Ovary (tissue), 9 donors: ENCODE results near the gene NPDC1. TPM values are rescaled to one million over a fixed set of nuclear protein-coding genes. Genes with fewer than 3 reads are reported as not detected.

Experiments used
- DNase-seq, 5 donors: peaks; one replicate each; pipeline ENCODE4 v3.0.0-alpha.2; 2019 to 2020
- H3K27ac ChIP-seq, 2 donors: fragments of 200-600 bp; one replicate each; pipeline versions ENCODE4 v1.5.1 to v1.8.0; 2019 to 2022
- H3K27me3 ChIP-seq: fragments of 200-600 bp; one replicate; pipeline ENCODE4 v1.8.0; 2022
- H3K36me3 ChIP-seq: fragments of 200-600 bp; sonication (generic); one replicate; pipeline ENCODE4 v1.5.1; 2019
- H3K4me1 ChIP-seq: one replicate; pipeline ENCODE4 v1.8.1; 2013; ENCODE audit warnings: mild to moderate bottlenecking, moderate library complexity; ENCODE audit not compliant: insufficient read depth
- H3K4me3 ChIP-seq: fragments of 200-600 bp; sonication (generic); one replicate; pipeline ENCODE4 v1.5.1; 2017
- H3K9me3 ChIP-seq, 2 donors: fragments of 200-600 bp in 1 of 2; sonication (generic) in 1 of 2; one replicate each; pipeline versions ENCODE4 v1.5.1 to v1.8.1; 2013 to 2019; ENCODE audit warnings: mild to moderate bottlenecking in 1 of 2, moderate library complexity in 1 of 2
- EP300 ChIP-seq: sonication (generic); formaldehyde crosslinking; IDR thresholded peaks from one replicate; pipeline ENCODE4 v1.6.1; 2017; ENCODE audit warnings: antibody characterized with exemption
- POLR2A ChIP-seq: fragments of 450-650 bp; IDR thresholded peaks from one replicate; pipeline ENCODE4 v1.6.1; 2017; ENCODE audit warnings: antibody characterized with exemption, mild to moderate bottlenecking, moderate library complexity
- WGBS, 3 donors: extraction: QIAGEN DNeasy Blood & Tissue Kit in 1 of 3; methylation state at CpG; one replicate each; pipeline versions ENCODE4 v1.1.5 to v1.1.7; 2013 to 2017; 5-methylcytosine and 5-hydroxymethylcytosine counted together
- intact Hi-C, 4 donors: fragments of 100-400 bp; cut with DNase I; formaldehyde crosslinking; loops; one replicate each; pipeline versions ENCODE4 v1.11.0 to v1.15.1; 2022 to 2023
- polyA plus RNA-seq, 2 donors: library from polyadenylated mRNA; stranded (reverse); fragments of 200-250 nt in 1 of 2; fragments of 350-450 nt in 1 of 2; fragmentation: Illumina TruSeq in 1 of 2; extraction: RNeasy Lipid Tissue Mini Kit (QIAGEN cat#74804) in 1 of 2; gene quantifications; one replicate each; pipeline ENCODE4 v1.2.3, GENCODE V29; 2013 to 2014
- total RNA-seq, 7 donors: library from RNA; depleted of rRNA in 2 of 7; stranded (reverse); fragments of >200 nt in 2 of 7; fragmentation: NEBNext Ultra II Directional in 3 of 7; extraction: Animal tissue kit (Norgen Biotek cat#: 25700) in 3 of 7; gene quantifications; one replicate each; pipeline versions ENCODE4 v1.1.0 to v1.2.4, GENCODE V29; 2016 to 2023
- TF ChIP-seq, protein P1 (sequence below), 3 donors: fragments of 450-650 bp in 2 of 3; fragments of 200-600 bp in 1 of 3; IDR thresholded peaks; one replicate each; pipeline versions ENCODE4 v1.5.1 to v1.8.0; 2016 to 2022; ENCODE audit warnings: antibody characterized with exemption in 3 of 3, mild to moderate bottlenecking in 1 of 3
- donor health status: DM: no; HTN: no; CAD: no; lungs with moderate emphysema.
- donor health status: DM: no; HTN: no; CAD: no.
- donor health status: Bipolar disorder and iron deficiency.
- donor health status: DM: yes; HTN: yes; CAD: no.
- donor health status: DM: no; HTN: no; CAD: no.
- donor health status: DM: yes; HTN: yes; CAD: no.

Gene NPDC1
- total and polyA plus RNA-seq, 9 donors, result 2.1 to 112 (median 49.9) TPM

DNA sequence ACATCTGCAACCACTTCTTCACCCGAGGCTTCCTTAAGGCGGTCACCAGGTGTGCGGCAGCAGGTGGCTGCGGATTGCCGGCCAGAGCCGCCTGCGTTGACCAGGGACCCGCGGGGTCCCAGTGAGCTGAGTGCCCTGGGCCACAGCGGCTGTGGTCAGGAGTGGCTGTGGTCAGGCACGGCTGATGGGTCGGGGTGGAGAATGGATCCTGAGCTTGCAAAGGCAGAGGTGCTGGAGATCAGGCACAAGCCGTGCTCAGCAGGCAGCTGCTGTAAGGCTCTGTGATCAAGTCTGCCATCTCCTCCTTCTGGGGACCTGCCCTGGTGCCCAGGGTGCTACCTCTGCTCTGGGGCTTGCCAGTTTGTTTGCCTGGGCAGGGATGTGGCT lies 33.4 kb upstream of the NPDC1 start:
- Histone ChIP-seq H3K9me3 (no peaks in the 10 kb centered on the region), H3K36me3 (no peaks in the 10 kb centered on the region), H3K4me3 (no peak overlapping the region), H3K27me3 (no peaks in the 10 kb centered on the region), H3K27ac (no peak overlapping the region), H3K4me1 (peaks cover 5% of the 10 kb centered on the region)
- TF ChIP-seq EP300 (no peak), POLR2A (no peak)
- TF ChIP-seq, protein P1, sequence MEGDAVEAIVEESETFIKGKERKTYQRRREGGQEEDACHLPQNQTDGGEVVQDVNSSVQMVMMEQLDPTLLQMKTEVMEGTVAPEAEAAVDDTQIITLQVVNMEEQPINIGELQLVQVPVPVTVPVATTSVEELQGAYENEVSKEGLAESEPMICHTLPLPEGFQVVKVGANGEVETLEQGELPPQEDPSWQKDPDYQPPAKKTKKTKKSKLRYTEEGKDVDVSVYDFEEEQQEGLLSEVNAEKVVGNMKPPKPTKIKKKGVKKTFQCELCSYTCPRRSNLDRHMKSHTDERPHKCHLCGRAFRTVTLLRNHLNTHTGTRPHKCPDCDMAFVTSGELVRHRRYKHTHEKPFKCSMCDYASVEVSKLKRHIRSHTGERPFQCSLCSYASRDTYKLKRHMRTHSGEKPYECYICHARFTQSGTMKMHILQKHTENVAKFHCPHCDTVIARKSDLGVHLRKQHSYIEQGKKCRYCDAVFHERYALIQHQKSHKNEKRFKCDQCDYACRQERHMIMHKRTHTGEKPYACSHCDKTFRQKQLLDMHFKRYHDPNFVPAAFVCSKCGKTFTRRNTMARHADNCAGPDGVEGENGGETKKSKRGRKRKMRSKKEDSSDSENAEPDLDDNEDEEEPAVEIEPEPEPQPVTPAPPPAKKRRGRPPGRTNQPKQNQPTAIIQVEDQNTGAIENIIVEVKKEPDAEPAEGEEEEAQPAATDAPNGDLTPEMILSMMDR (IDR thresholded peaks at IDR 0.05), result no peak
- no peak for DNase-seq
- intact Hi-C loops, result no loop called here
- 82 to 86% (median 84%) methylated on average over 13 of the region's 13 CpGs for WGBS, 3 donors

DNA sequence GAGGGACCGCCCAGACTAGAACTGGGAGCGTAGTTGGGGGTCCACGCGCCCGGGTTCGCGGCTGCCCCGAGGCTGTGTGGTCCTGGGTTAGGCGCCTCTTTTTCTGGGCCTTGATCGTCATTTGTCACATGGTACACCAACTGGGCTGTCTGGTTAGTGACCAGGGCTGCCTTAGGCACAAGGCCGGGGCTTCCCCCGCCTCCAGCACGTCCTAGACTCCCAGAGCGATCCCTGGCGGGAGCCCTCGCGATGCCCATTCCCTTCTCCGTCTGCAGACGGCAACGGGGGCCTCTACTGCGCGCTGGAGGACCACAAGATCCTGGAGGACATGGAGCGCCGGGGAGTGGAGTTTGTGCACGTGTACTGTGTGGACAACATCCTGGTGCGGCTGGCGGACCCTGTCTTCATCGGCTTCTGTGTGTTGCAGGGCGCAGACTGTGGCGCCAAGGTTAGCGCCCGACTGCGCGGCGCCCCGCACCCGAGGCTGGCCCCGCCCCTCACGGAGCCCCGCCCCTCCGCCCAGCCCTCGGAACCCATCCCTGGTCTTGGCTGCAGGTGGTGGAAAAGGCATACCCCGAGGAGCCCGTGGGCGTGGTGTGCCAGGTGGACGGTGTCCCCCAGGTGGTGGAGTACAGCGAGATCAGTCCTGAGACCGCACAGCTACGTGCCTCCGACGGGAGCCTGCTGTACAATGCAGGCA lies 32.9 kb upstream of the NPDC1 start:
- Histone ChIP-seq H3K27ac (no peak overlapping the region), H3K4me1 (peaks cover 5% of the 10 kb centered on the region), H3K9me3 (no peaks in the 10 kb centered on the region), H3K36me3 (no peaks in the 10 kb centered on the region), H3K4me3 (no peak overlapping the region), H3K27me3 (no peaks in the 10 kb centered on the region)
- WGBS, 3 donors, result 62 to 67% (median 63%) methylated on average over 43 to 51 of the region's 51 CpGs
- DNase-seq, result no peak
- intact Hi-C loops, result no loop called here
- no peak for TF ChIP-seq POLR2A
- TF ChIP-seq EP300, result no peak
- TF ChIP-seq, protein P1 (IDR thresholded peaks at IDR 0.05), result no peak

- Histone ChIP-seq H3K4me1 (peaks cover 5% of the 10 kb centered on the region), H3K27me3 (no peaks in the 10 kb centered on the region), H3K36me3 (no peaks in the 10 kb centered on the region), H3K27ac (no peak overlapping the region), H3K9me3 (no peaks in the 10 kb centered on the region), H3K4me3 (peak overlapping the region; percentile 43)
- TF ChIP-seq, protein P1 (IDR thresholded peaks at IDR 0.05), result no peak
- TF ChIP-seq POLR2A, result no peak
- TF ChIP-seq EP300, result no peak
- DNase-seq, result no peak
- intact Hi-C loops, result no loop called here
- WGBS, 3 donors, result 12 to 22% (median 18%) methylated on average over 47 to 76 of the region's 76 CpGs
These were observed 32.0 kb upstream of the NPDC1 start for GRCh38 chr9:137077758-137078693.

GRCh38 chr9:137077010-137077747 lies 31.2 kb upstream of the NPDC1 start, which contains the start of gene UAP1L1:
TSS of gene UAP1L1 (plus strand) at chr9:137077517. CDS start at chr9:137077533, 16 bp downstream.
- Histone ChIP-seq H3K27me3 (no peaks in the 10 kb centered on the region), H3K9me3 (no peaks in the 10 kb centered on the region), H3K4me3 (peak within 1 kb of the TSS; percentile 43), H3K4me1 (peaks cover 5% of the 10 kb centered on the region), H3K27ac (no peak within 1 kb of the TSS), H3K36me3 (no peaks in the 10 kb centered on the region)
- intact Hi-C loops, result no loop called here
- DNase-seq, result peak in 2 of 5 donors; percentile 57 to 61
- TF ChIP-seq EP300 (no peak), POLR2A (no peak)
- TF ChIP-seq, protein P1 (IDR thresholded peaks at IDR 0.05), result no peak
- 2 to 4% (median 3%) methylated on average over 22 to 87 of the region's 87 CpGs for WGBS, 3 donors
